IPS-15b (cell line): Measurements from ENCODE around the gene ANKRD33B.
"Not testable (repeated sequence)": the region's sequence is repeated elsewhere in the genome, so short reads cannot be mapped to it uniquely, and the experiment has no call there.

Experiments used
- H3K27me3 ChIP-seq: one replicate; pipeline ENCODE4 v1.6.1; 2013; ENCODE audit warnings: low read length; ENCODE audit not compliant: control insufficient read depth, insufficient read depth
- H3K36me3 ChIP-seq: one replicate; pipeline ENCODE4 v1.6.1; 2013; ENCODE audit warnings: low read length; ENCODE audit not compliant: control insufficient read depth, insufficient read depth
- H3K4me1 ChIP-seq: one replicate; pipeline ENCODE4 v1.6.1; 2013; ENCODE audit warnings: mild to moderate bottlenecking, low read length; ENCODE audit not compliant: control insufficient read depth, insufficient read depth
- H3K4me3 ChIP-seq: one replicate; pipeline ENCODE4 v1.5.1; 2013; ENCODE audit warnings: low read depth, low read length
- H3K9ac ChIP-seq: one replicate; pipeline ENCODE4 v1.6.1; 2013; ENCODE audit warnings: low read depth, mild to moderate bottlenecking, low read length
- H3K9me3 ChIP-seq: one replicate; pipeline ENCODE4 v1.6.1; 2013; ENCODE audit warnings: mild to moderate bottlenecking, low read length; ENCODE audit not compliant: control insufficient read depth, insufficient read depth

ANKRD33B gene

DNA sequence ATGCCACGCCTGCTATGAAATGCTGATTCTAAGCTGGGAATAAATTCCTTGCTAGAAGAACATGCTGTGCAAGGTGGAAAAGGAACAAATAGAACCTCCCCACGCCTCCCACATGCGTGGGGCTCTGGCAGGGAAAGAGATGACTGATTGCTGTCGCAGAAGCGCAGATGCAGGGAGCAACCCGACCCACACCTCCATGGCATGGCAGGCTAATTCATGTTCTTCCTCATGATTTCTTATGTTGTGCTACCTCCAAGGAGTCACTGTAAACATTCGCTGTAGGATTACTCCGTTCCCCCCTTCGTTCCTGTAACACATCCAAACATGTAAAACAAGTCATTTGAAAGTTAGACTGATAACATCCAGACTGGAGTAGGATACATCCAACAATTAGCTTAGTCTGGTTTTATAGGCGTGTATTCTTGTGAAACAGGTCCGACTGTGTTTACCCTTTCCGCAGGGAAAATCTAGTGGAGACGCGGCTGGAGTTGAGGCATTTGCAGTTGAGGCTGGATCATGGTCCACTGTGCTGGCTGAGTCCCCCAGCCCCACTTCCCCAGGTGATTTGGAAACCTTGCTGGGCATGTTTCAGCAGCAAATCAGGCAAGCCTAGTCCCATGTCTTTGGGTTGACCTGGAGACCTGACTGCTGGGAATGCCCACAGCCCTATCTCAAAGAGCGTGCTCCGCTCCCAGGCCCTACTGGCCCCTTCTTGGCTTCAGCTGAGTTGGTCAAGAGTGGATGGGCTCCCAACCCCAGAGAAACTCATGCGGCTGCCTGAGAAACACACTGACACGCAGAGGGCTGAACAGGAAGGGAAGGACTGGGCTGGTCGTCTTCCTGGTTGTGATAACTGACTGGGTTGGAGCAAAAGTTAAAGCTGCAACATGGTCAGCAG lies 24.8 kb upstream of the ANKRD33B start:
- peaks cover 9% of the 10 kb centered on the region for H3K27me3 ChIP-seq
- no peak overlapping the region for H3K4me3 ChIP-seq
- H3K9ac ChIP-seq = no peak overlapping the region
- H3K36me3 ChIP-seq = no peaks in the 10 kb centered on the region
- H3K4me1 ChIP-seq = peaks cover 4% of the 10 kb centered on the region
- H3K9me3 ChIP-seq = no peaks in the 10 kb centered on the region

DNA sequence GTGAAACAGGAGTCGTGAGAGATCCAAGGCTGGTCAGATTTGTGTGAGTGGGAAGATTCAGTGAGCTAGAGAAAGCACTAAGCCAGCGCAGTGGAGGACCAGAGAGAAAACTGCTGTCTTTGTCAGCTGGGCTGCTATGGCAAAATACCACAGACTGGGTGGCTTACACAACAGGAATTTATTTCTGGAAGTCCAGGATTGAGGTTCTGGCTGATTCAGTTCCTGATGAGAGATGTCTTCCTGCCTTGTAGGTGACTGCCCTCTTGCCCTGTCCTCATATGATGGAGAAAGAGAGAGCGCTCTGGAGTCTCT lies 24.2 kb upstream of the ANKRD33B start:
- Histone ChIP-seq H3K27me3 (peaks cover 9% of the 10 kb centered on the region), H3K4me3 (no peak overlapping the region), H3K9me3 (no peaks in the 10 kb centered on the region), H3K4me1 (peaks cover 4% of the 10 kb centered on the region), H3K36me3 (no peaks in the 10 kb centered on the region), H3K9ac (no peak overlapping the region)

DNA sequence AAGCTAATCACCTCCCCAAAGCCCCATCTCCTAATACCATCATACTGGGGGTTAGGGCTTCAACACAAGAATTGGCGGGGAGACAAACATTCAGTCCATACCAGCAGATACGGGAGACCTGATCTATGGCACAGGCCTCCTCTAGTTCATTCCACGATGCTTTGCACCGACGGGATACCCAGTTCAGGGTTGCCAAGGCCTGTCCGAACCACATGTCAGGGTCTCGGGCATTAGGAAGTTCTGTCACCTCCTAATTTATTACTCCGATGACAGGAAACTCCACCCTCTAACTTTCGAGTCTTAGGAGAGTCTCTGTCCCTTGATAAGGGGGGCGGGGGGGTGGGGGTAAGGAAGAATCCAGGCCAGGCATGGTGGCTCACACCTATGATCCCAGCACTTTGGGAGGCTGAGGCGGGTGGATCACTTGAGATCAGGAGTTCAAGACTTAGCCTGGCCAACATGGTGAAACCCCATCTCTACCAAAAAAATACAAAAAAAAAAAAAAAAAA lies 23.8 kb upstream of the ANKRD33B start:
- H3K4me1 ChIP-seq = peaks cover 4% of the 10 kb centered on the region
- no peaks in the 10 kb centered on the region for H3K36me3 ChIP-seq
- peaks cover 9% of the 10 kb centered on the region for H3K27me3 ChIP-seq
- no peak overlapping the region for H3K9ac ChIP-seq
- H3K9me3 ChIP-seq = no peaks in the 10 kb centered on the region
- no peak overlapping the region for H3K4me3 ChIP-seq

DNA sequence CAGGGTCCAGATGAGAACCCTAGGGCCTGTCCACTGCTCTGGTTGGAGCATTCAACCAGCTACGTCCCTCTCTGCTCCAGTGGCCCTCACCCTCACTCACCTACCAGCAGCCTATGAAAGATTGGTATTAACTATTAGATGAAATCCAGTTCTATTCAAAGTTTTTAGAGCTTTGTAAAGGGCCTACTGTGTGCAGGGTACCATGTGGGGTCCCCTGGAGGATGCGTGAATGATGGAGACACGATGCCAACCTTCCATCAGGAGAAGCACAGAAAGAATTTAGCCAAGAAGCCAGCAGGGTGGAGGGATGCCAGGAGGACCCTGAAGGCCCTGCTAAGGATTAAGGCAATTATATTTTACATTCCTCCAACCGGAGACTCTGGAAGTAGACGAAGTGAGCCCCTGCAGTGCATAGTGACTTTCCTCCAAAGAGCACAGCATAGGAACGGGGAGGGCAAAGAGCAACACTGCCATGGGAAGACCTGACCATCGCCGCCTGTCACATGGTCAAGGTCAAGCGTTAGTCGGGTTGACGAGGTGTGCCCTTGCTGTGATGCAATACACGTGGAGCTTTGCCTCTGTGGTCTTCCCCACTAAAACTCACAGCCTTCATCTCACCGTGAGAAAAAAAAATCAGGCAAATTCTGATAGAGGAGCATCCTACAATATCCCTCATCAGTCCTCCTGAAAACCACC lies 22.8 kb upstream of the ANKRD33B start:
- no peaks in the 10 kb centered on the region for H3K9me3 ChIP-seq
- H3K4me1 ChIP-seq = peaks cover 4% of the 10 kb centered on the region
- H3K9ac ChIP-seq = no peak overlapping the region
- peaks cover 9% of the 10 kb centered on the region for H3K27me3 ChIP-seq
- H3K36me3 ChIP-seq = no peaks in the 10 kb centered on the region
- H3K4me3 ChIP-seq = no peak overlapping the region

DNA sequence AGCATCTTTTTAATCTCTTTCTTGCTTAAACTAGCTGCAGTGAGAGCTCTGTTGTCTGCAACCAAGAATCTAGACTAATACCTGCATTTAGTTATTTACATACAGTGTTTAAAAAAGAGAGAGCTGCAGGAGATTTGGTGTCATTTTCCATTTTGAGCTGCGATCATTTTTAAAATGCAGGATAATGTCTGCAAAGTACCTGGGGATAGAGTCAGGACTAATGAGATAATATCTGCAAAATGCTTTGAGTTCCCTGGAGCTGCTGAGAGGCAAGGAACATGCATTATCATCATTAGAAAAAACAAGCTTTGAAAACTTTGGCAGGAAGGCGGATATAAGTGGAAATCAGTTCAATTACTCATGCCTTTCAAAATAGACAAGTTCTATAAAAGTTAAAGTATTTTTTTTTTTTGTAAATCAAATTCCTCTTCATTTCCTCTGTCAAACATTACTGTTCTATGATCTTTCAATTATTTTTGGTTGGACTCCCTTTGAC lies 21.8 kb upstream of the ANKRD33B start:
- H3K9ac ChIP-seq = no peak overlapping the region
- H3K27me3 ChIP-seq = peaks cover 8% of the 10 kb centered on the region
- H3K4me3 ChIP-seq = no peak overlapping the region
- H3K36me3 ChIP-seq = no peaks in the 10 kb centered on the region
- H3K4me1 ChIP-seq = peaks cover 2% of the 10 kb centered on the region
- no peaks in the 10 kb centered on the region for H3K9me3 ChIP-seq

DNA sequence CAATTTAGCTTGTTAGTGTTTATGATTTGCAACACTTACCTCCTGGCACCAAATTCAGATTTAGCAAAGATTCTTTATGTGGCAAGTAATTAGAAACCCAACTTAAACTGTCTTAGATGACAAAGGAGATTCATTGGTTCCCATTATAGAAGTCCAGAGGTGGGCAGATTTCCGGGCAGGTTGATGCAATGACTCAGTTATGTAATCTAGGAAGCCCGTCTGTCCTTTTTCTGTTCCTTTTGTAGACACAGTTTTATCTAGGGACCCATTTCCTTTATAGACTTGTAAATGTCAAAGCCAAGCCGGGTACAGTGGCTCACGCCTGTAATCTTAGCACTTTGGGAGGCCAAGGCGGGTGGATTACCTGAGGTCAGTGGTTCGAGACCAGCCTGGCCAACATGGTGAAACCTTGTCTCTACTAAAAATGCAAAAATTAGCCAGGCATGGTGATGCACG lies 20.3 kb upstream of the ANKRD33B start:
- H3K9ac ChIP-seq = no peak overlapping the region
- H3K4me3 ChIP-seq = no peak overlapping the region
- H3K36me3 ChIP-seq = no peaks in the 10 kb centered on the region
- no peaks in the 10 kb centered on the region for H3K4me1 ChIP-seq
- no peaks in the 10 kb centered on the region for H3K27me3 ChIP-seq
- no peaks in the 10 kb centered on the region for H3K9me3 ChIP-seq

DNA sequence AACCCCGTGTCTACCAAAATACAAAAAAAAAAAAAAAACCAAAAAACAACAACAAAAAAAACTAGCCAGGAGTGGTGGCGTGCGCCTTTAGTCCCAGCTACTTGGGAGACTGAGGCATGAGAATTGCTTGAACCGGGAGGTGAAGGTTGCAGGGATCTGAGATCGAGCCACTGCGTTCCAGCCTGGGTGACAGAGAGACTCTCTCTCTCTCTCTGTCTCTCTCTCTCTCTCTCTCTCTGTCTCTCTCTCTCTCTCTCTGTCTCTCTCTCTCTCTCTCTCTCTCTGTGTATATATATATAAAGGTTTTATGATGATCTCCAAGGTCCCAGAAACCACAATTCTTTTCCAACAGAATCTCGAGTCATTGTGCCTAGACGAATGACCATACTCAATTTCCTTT lies 18.8 kb upstream of the ANKRD33B start:
- Histone ChIP-seq H3K4me3 (no peak overlapping the region), H3K9me3 (no peaks in the 10 kb centered on the region)

DNA sequence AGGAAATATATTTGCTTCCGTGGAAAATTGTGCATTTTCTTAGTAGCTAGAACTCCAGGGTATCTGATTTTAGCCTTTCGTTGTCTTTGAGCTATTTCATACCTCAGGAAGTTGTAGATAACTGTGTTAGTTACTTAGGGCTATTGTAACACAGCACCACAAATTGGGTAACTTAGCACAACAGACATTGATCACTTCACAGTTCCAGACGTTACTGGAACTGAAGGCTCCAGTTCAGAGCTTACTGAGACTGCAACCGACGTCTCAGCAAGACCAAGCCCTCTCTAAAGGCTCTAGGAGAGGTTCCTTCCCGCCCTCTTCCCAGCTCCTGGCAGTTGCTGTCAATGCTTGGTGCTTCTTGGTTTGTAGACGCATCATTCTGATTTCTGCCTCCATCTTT lies 17.7 kb upstream of the ANKRD33B start:
- Histone ChIP-seq H3K9ac (no peak overlapping the region), H3K36me3 (no peaks in the 10 kb centered on the region), H3K4me3 (no peak overlapping the region), H3K4me1 (peaks cover 8% of the 10 kb centered on the region), H3K9me3 (no peaks in the 10 kb centered on the region), H3K27me3 (no peaks in the 10 kb centered on the region)

More for the DNA sequence above, 18.8 kb upstream of the ANKRD33B start:
- no peaks in the 10 kb centered on the region for H3K36me3 ChIP-seq
- H3K4me1 ChIP-seq = peaks cover under 1% of the 10 kb centered on the region
- no peak overlapping the region for H3K9ac ChIP-seq
- no peaks in the 10 kb centered on the region for H3K27me3 ChIP-seq

DNA sequence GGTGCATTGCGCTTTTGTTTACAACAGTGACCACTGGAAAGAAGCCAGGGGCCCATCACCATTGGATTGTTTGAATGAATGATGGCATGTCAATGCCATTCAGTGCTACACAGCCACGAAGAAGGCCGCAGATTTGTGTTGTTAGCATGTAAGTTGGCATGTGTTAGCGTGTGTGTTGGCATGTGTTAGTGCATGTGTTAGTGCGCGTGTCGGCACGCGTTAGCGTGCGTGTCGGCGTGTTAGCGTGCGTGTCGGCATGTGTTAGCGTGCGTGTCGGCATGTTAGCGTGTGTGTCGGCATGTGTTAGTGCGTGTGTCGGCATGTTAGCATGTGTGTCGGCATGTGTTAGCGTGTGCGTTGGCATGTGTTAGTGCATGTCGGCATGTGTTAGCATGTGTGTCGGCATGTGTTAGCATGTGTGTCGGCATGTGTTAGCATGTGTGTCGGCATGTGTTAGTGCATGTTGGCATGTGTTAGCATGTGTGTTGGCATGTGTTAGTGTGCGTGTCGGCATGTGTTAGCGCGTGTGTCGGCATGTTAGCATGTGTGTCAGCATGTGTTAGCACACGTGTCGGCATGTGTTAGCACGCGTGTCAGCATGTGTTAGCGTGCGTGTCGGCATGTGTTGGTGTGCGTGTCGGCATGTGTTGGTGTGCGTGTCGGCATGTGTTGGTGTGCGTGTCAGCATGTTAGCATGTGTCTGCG lies 15.3 kb upstream of the ANKRD33B start:
- H3K4me1 ChIP-seq = peaks cover 18% of the 10 kb centered on the region
- H3K36me3 ChIP-seq = no peaks in the 10 kb centered on the region
- no peaks in the 10 kb centered on the region for H3K27me3 ChIP-seq
- H3K9ac ChIP-seq = no peak overlapping the region
- no peaks in the 10 kb centered on the region for H3K9me3 ChIP-seq
- H3K4me3 ChIP-seq = no peak overlapping the region

DNA sequence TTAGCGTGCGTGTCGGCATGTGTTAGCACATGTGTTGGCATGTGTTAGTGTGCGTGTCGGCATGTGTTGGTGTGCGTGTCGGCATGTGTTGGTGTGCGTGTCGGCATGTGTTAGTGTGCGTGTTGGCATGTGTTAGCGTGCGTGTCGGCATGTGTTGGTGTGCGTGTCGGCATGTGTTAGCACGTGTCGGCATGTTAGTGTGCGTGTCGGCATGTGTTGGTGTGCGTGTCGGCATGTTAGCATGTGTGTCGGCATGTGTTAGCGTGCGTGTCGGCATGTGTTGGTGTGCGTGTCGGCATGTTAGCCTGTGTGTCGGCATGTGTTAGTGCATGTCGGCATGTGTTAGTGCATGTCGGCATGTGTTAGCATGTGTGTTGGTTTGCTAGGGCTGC lies 14.8 kb upstream of the ANKRD33B start:
- H3K9me3 ChIP-seq, H3K9ac ChIP-seq, H3K27me3 ChIP-seq, H3K4me3 ChIP-seq, H3K36me3 ChIP-seq: not testable (repeated sequence)
- H3K4me1 ChIP-seq = peaks cover 18% of the 10 kb centered on the region

DNA sequence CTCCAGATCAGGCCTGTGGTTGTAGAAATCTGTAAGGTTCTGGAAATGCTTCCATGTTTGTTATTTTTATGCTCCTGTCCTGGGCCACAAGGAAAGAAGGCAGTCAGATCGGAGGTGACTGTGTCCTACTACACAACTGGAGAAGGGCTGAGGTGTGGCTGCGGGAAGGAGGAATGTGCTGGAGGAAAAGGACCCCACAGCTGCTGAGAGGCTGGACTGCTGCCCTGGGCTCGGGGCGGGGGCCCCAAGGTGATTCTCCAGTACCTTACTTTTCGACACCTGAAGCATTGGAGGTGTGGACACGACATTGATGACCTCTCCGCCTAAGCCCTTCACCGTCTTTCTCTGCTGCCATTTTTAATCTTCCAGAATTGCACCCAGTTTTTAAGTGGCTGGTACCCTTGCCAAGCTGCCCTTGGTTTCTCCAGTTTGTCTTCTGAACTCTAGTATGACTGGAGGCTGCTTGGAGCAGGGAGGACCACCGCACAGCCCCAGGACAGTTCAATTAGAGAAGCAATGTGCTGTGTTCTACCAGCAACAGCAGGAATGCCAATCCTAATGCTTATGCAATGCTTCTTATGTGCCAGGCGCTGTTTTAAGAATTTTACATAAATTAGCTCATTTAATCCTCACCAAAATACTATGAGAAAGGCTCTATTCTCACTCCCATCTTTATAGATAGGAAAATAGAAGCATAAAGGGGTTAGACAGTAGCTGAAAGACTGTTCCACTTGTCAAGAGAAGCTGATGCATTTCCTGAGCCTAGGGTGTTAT lies 13.5 kb upstream of the ANKRD33B start:
- Histone ChIP-seq H3K4me1 (peaks cover 18% of the 10 kb centered on the region), H3K4me3 (no peak overlapping the region), H3K27me3 (no peaks in the 10 kb centered on the region), H3K36me3 (no peaks in the 10 kb centered on the region), H3K9me3 (no peaks in the 10 kb centered on the region), H3K9ac (no peak overlapping the region)
